ENCODE data around the gene FRMPD4.
"Not testable (repeated sequence)": the region's sequence is repeated elsewhere in the genome, so short reads cannot be mapped to it uniquely, and the experiment has no call there.

Gene FRMPD4

GRCh38 chrX:12538096-12538495 lies 399.8 kb downstream of the FRMPD4 start:
- not testable (repeated sequence) for DNase-seq (ENCODE audit: low spot score)

- not testable (repeated sequence) for DNase-seq (ENCODE audit: low spot score)
Measured at GRCh38 chrX:12542251-12542650, 404.0 kb downstream of the FRMPD4 start.

- no peak for DNase-seq (ENCODE audit: low spot score)
Measured at GRCh38 chrX:12548341-12548740, 410.1 kb downstream of the FRMPD4 start.

GRCh38 chrX:12548746-12549145 lies 410.5 kb downstream of the FRMPD4 start:
- DNase-seq (ENCODE audit: low spot score): no peak

- DNase-seq (ENCODE audit: low spot score): no peak
Measured at GRCh38 chrX:12554206-12554605, 415.9 kb downstream of the FRMPD4 start.

GRCh38 chrX:12563121-12563520 lies 424.8 kb downstream of the FRMPD4 start:
- DNase-seq (ENCODE audit: low spot score): no peak

GRCh38 chrX:12564221-12564620 lies 425.9 kb downstream of the FRMPD4 start:
- DNase-seq (ENCODE audit: low spot score): no peak

- DNase-seq (ENCODE audit: low spot score): no peak
Measured at GRCh38 chrX:12567857-12568256, 429.6 kb downstream of the FRMPD4 start.

GRCh38 chrX:12570859-12571501 lies 432.7 kb downstream of the FRMPD4 start:
- no peak for DNase-seq (ENCODE audit: low spot score)

- no peak for DNase-seq (ENCODE audit: low spot score)
Measured at GRCh38 chrX:12579311-12579710, 441.0 kb downstream of the FRMPD4 start.

GRCh38 chrX:12580548-12580947 lies 442.3 kb downstream of the FRMPD4 start:
- no peak for DNase-seq (ENCODE audit: low spot score)

- DNase-seq (ENCODE audit: low spot score): no peak
Measured at GRCh38 chrX:12581546-12581945, 443.3 kb downstream of the FRMPD4 start.

- no peak for DNase-seq (ENCODE audit: low spot score)
Measured at GRCh38 chrX:12582649-12583048, 444.4 kb downstream of the FRMPD4 start.

GRCh38 chrX:12583543-12583942 lies 445.3 kb downstream of the FRMPD4 start:
- no peak for DNase-seq (ENCODE audit: low spot score)

GRCh38 chrX:12595720-12596119 lies 457.4 kb downstream of the FRMPD4 start:
- no peak for DNase-seq (ENCODE audit: low spot score)

- DNase-seq (ENCODE audit: low spot score): no peak
Measured at GRCh38 chrX:12610079-12610478, 471.8 kb downstream of the FRMPD4 start.

- no peak for DNase-seq (ENCODE audit: low spot score)
Measured at GRCh38 chrX:12611471-12611870, 473.2 kb downstream of the FRMPD4 start.

- DNase-seq (ENCODE audit: low spot score): no peak
Measured at GRCh38 chrX:12614266-12614665, 476.0 kb downstream of the FRMPD4 start.

- DNase-seq (ENCODE audit: low spot score): no peak
Measured at GRCh38 chrX:12615061-12615460, 476.8 kb downstream of the FRMPD4 start.

GRCh38 chrX:12617241-12617640 lies 479.0 kb downstream of the FRMPD4 start:
- DNase-seq (ENCODE audit: low spot score): no peak

- no peak for DNase-seq (ENCODE audit: low spot score)
Measured at GRCh38 chrX:12647230-12647629, 509.0 kb downstream of the FRMPD4 start.

GRCh38 chrX:12648995-12649394 lies 510.7 kb downstream of the FRMPD4 start:
- no peak for DNase-seq (ENCODE audit: low spot score)

GRCh38 chrX:12657433-12657832 lies 519.2 kb downstream of the FRMPD4 start:
- no peak for DNase-seq (ENCODE audit: low spot score)

GRCh38 chrX:12657881-12658280 lies 519.6 kb downstream of the FRMPD4 start:
- no peak for DNase-seq (ENCODE audit: low spot score)

GRCh38 chrX:12661464-12661863 lies 523.2 kb downstream of the FRMPD4 start:
- no peak for DNase-seq (ENCODE audit: low spot score)

All from CD4-positive, alpha-beta T cell treated with Interleukin-15 for 4 hours (primary cell).